ENCODE data around the gene BTBD9.

The BTBD9 gene

DNA sequence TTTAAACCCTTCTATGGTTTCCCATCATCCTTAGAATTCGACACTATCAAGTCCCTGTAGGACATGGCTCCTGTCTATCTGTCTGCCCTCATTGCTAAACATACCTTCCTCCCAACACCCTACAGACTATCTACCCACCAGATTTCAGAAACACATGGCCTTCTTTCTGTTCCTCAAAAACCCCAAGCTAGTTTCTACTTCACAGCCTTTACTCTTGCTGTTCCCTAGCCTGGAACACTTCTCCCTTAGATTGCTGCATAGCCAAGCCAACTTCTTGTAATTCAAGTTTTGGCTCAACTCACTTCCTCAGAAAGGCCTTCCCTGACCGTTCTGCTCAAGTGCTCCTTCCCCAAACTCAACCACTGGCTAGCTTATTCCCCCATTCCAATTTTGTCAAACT is 156.2 kb downstream of the BTBD9 start:
- H3K27me3 ChIP-seq (replicated peaks; ENCODE audit: control insufficient read depth, insufficient read depth, low read length), result no peaks in the 10 kb centered on the region
- TF ChIP-seq, protein P1, sequence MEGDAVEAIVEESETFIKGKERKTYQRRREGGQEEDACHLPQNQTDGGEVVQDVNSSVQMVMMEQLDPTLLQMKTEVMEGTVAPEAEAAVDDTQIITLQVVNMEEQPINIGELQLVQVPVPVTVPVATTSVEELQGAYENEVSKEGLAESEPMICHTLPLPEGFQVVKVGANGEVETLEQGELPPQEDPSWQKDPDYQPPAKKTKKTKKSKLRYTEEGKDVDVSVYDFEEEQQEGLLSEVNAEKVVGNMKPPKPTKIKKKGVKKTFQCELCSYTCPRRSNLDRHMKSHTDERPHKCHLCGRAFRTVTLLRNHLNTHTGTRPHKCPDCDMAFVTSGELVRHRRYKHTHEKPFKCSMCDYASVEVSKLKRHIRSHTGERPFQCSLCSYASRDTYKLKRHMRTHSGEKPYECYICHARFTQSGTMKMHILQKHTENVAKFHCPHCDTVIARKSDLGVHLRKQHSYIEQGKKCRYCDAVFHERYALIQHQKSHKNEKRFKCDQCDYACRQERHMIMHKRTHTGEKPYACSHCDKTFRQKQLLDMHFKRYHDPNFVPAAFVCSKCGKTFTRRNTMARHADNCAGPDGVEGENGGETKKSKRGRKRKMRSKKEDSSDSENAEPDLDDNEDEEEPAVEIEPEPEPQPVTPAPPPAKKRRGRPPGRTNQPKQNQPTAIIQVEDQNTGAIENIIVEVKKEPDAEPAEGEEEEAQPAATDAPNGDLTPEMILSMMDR (IDR thresholded peaks at IDR 0.05; ENCODE audit: insufficient read depth, low read length, poor library complexity, severe bottlenecking), result no peak
- H3K36me3 ChIP-seq (ENCODE audit: control insufficient read depth, insufficient read depth, low read length), result no peaks in the 10 kb centered on the region
- H3K4me3 ChIP-seq (replicated peaks; ENCODE audit: low read depth, low read length), result no peak overlapping the region
- DNase-seq (ENCODE audit: extremely low read depth, insufficient read length), result peak; percentile 25

DNA sequence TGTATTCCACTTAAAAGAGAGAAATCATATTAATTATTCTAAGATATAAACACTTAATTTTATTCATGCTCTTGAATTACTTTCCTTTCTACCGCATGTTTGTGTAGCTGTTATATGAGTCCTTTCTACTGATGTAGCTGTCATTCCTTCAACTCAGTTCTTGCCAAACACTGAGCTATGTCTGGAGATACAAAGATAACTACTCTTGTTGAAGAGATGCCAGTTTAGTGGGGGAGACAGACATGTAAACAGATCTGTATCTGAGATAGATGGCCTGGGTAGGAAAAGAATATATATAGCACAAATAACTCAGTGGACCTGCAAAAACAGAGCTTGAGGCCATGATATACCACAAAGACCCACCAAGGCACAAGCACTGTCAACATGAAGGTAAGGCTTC is 157.3 kb downstream of the BTBD9 start:
- TF ChIP-seq, protein P1 (IDR thresholded peaks at IDR 0.05; ENCODE audit: insufficient read depth, low read length, poor library complexity, severe bottlenecking), result no peak
- DNase-seq (ENCODE audit: extremely low read depth, insufficient read length), result no peak

DNA sequence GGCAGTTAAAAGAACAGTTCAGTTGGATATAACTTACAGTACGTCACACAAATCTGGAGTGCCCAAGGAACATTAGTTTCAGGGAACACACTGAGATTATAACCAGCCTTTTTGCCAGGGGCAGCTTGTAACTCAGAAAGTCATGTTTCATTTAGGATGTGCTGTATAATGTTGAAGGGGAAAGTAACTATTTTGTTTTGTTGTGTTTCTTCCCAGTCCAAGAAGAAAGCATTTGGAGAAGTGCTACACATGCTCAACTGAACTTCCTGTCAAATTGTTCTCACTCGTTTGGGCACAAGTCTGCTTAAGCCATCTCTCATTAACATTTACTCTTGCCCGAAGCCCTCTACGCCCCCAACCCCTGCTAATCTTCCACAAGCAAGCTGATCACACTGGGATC is 157.9 kb downstream of the BTBD9 start:
- TF ChIP-seq, protein P1 (IDR thresholded peaks at IDR 0.05; ENCODE audit: insufficient read depth, low read length, poor library complexity, severe bottlenecking), result no peak
- Histone ChIP-seq H3K4me3 (replicated peaks; ENCODE audit: low read depth, low read length) (no peak overlapping the region), H3K36me3 (ENCODE audit: control insufficient read depth, insufficient read depth, low read length) (no peaks in the 10 kb centered on the region), H3K27me3 (replicated peaks; ENCODE audit: control insufficient read depth, insufficient read depth, low read length) (no peaks in the 10 kb centered on the region)
- no peak for DNase-seq (ENCODE audit: extremely low read depth, insufficient read length)

More for the DNA sequence above, 157.3 kb downstream of the BTBD9 start:
- H3K4me3 ChIP-seq (replicated peaks; ENCODE audit: low read depth, low read length), result no peak overlapping the region
- H3K27me3 ChIP-seq (replicated peaks; ENCODE audit: control insufficient read depth, insufficient read depth, low read length), result no peaks in the 10 kb centered on the region
- H3K36me3 ChIP-seq (ENCODE audit: control insufficient read depth, insufficient read depth, low read length), result no peaks in the 10 kb centered on the region

DNA sequence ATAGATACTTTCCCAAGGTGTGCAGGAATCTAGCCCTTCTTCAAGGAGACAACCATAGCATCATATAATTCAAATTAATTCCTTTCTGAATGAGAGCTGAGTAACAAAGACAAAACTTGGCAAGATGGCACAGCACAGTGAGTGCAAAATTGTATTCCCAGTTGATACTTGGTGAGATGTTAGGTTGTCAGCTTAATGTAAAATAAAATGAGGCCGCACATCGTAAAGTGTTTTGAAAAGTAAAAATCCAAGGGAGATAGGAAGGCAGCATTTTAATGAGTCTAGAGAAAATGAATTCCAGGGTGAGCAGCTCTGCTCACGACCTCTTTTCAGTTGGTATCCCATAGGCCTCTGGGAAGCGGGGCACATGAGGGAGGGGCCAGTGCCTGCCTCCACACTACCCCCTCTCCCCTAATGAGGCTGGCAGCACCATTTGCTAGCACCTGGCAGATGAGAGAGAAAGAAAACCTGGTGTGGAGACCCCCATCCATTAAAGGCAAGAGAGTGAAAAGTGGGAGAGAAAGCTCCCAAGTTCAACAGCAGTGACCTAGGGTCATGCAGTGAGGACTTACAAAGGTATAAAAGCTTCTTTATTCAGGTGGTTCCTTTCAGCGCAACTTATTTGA is 158.4 kb downstream of the BTBD9 start:
- TF ChIP-seq, protein P1 (IDR thresholded peaks at IDR 0.05; ENCODE audit: insufficient read depth, low read length, poor library complexity, severe bottlenecking), result no peak
- H3K36me3 ChIP-seq (ENCODE audit: control insufficient read depth, insufficient read depth, low read length), result no peaks in the 10 kb centered on the region
- H3K4me3 ChIP-seq (replicated peaks; ENCODE audit: low read depth, low read length), result no peak overlapping the region
- no peak for DNase-seq (ENCODE audit: extremely low read depth, insufficient read length)
- no peaks in the 10 kb centered on the region for H3K27me3 ChIP-seq (replicated peaks; ENCODE audit: control insufficient read depth, insufficient read depth, low read length)

DNA sequence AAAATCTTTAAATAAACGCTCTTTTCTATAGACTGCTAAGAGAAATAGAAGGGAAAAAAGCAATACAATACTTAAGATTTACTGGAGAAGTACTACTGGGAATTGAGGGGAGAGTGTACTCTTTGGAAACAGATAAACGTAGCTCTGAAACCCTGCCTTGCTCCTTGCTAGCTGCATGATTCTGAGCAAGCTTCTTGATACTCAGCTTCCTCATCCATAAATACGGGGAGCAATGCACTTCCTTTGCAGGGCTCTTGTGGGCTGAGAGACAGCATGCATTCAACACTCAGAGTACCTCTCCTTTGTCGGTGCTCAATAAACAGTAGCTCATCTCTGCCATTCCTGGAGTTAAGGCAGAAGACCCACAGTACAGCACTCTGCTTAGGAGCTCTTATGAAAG is 159.7 kb downstream of the BTBD9 start:
- H3K27me3 ChIP-seq (replicated peaks; ENCODE audit: control insufficient read depth, insufficient read depth, low read length), result no peaks in the 10 kb centered on the region
- DNase-seq (ENCODE audit: extremely low read depth, insufficient read length), result no peak
- no peak overlapping the region for H3K4me3 ChIP-seq (replicated peaks; ENCODE audit: low read depth, low read length)
- H3K36me3 ChIP-seq (ENCODE audit: control insufficient read depth, insufficient read depth, low read length), result no peaks in the 10 kb centered on the region
- TF ChIP-seq, protein P1 (IDR thresholded peaks at IDR 0.05; ENCODE audit: insufficient read depth, low read length, poor library complexity, severe bottlenecking), result no peak

DNA sequence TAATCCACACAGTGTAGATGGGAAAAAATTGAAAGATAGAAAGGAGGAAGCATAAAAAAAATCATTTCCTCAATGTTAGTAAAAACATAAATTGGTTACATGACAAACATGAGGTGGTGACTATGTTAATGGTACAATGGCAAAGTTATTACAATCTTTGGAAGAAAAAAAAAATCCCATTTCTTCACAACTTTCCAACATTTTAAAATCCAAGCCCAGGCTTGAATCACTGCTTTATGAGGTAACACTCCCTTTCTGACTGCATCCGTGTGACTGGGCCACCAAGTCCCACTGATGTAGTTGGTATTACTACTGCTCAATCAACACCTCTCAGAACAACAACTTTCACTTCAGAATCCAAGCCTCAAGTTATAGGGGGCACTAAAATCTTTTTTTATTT is 160.4 kb downstream of the BTBD9 start:
- H3K27me3 ChIP-seq (replicated peaks; ENCODE audit: control insufficient read depth, insufficient read depth, low read length), result no peaks in the 10 kb centered on the region
- no peak for DNase-seq (ENCODE audit: extremely low read depth, insufficient read length)
- H3K4me3 ChIP-seq (replicated peaks; ENCODE audit: low read depth, low read length), result no peak overlapping the region
- no peaks in the 10 kb centered on the region for H3K36me3 ChIP-seq (ENCODE audit: control insufficient read depth, insufficient read depth, low read length)
- TF ChIP-seq, protein P1 (IDR thresholded peaks at IDR 0.05; ENCODE audit: insufficient read depth, low read length, poor library complexity, severe bottlenecking), result no peak

All from GM06990 (cell line).